OCI-LY7 (cell line): ENCODE data around the gene B3GALT5.
A peak's percentile ranks its signal among the peaks of the same experiment; 100 is the strongest.

Experiments
- CTCF ChIP-seq: fragments of 200-600 bp; sonication (generic); conservative IDR thresholded peaks from 2 replicates; pipeline ENCODE4 v1.5.1; 2014; ENCODE audit warnings: mild to moderate bottlenecking, antibody characterized with exemption, low read length, moderate library complexity, mixed read lengths
- EZH2phosphoT487 ChIP-seq: fragments of 200-600 bp; sonication (generic); IDR thresholded peaks from 2 replicates; pipeline ENCODE4 v1.6.1; 2018; ENCODE audit warnings: low read depth, borderline replicate concordance, mild to moderate bottlenecking, mixed run types, antibody characterized with exemption, low read length, moderate library complexity, mixed read lengths

DNA sequence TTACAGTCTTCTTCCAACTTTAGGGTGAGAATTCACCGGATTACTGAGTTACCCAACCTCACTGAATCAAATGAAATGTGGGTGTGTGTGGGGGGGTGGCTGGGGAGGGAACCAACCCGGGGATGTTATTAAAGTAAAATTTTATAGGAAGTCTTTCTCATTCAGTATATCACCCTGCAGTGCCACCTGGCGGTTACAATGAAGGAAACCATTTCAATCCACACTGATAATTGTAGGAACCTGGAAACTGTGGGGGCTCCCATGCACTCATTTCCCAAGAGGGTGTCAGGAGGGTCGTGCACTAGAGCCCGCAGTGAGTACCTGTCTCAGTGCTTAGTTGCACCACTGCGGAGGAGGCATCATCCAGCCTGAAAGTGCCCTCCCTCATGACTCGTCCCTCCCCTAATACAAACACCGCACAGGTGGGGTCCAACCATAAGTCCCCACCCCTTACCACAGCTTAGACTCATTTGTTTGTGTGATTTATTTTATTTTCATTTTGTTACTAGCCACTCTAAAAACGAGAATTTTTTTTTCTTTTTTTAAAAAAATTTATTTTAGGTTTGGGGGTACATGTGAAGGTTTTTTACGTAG lies 103.2 kb downstream of the B3GALT5 start:
- peak; percentile 84 for TF ChIP-seq CTCF
- TF ChIP-seq EZH2phosphoT487, result no peak
